ENCODE results near the gene TOP3A. TPM values are rescaled to one million over a fixed set of nuclear protein-coding genes. Genes with fewer than 3 reads are reported as not detected.

Gene TOP3A
- total RNA-seq, 1 donor from 2014 or later: 49.2 TPM

DNA sequence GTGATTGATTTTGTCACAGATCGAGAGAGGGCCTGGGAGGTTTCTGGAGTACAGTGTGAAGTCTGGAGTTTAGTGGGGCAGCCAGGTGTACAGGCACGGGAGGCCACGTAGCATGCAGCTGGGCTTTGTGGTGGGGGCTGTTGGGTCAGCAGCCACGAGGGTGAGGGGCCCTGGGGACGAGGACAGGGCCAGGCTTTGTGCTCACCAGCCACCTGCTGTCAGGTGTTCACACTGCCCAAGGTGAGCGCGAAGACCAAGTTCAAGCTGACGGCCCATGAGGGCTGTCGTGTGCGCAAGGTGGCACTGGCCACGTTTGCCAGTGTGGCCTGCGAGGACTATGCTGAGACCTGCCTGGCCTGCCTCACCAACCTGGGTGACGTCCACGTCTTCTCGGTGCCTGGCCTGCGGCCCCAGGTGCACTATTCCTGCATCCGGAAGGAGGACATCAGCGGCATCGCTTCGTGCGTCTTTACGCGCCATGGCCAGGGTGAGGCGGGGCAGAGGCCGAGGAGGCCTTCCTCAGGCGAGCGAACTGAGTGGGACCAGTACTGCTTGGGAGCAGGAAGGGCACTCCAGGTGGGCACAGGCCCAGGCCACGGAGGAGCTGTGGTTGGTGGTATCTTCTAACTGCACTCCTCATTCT is 73.4 kb downstream of the TOP3A start:
- no peak overlapping the region for H3K27ac Mint-ChIP-seq
- no peaks in the 10 kb centered on the region for H3K9me3 ChIP-seq (ENCODE audit: low read depth)
- no peak overlapping the region for H3K4me3 Mint-ChIP-seq
- H3K36me3 ChIP-seq: no peaks in the 10 kb centered on the region
- H3K27me3 ChIP-seq: no peaks in the 10 kb centered on the region
- H3K4me3 ChIP-seq: no peak overlapping the region
- H3K4me1 ChIP-seq: no peaks in the 10 kb centered on the region
- peaks cover 4% of the 10 kb centered on the region for H3K27me3 Mint-ChIP-seq (ENCODE audit: insufficient read depth, low read depth)
- TF ChIP-seq CTCF (IDR thresholded peaks at IDR 0.05): no peak
- no peak for TF ChIP-seq EZH2 (IDR thresholded peaks at IDR 0.05)
- TF ChIP-seq EZH2phosphoT487 (IDR thresholded peaks at IDR 0.05): no peak
- H3K4me1 Mint-ChIP-seq: peaks cover 2% of the 10 kb centered on the region
- no peak overlapping the region for H3K9ac ChIP-seq
- peaks cover 25% of the 10 kb centered on the region for H3K36me3 Mint-ChIP-seq
- no peaks in the 10 kb centered on the region for H3K9me3 Mint-ChIP-seq
- no peaks in the 10 kb centered on the region for H3K79me2 ChIP-seq (ENCODE audit: low read depth)
- H3K27ac ChIP-seq: no peak overlapping the region
- no peak for DNase-seq (ENCODE audit: low spot score)
- H4K20me1 ChIP-seq (ENCODE audit: low read depth): peaks cover 21% of the 10 kb centered on the region
- no peak overlapping the region for H2AFZ ChIP-seq (replicated peaks)
- no peak overlapping the region for H3K4me2 ChIP-seq
- peaks cover 6% of the 10 kb centered on the region for H3F3A ChIP-seq (ENCODE audit: low read depth)

- H3K4me3 ChIP-seq: no peak overlapping the region
- H3K27ac Mint-ChIP-seq: no peak overlapping the region
- peaks cover 1% of the 10 kb centered on the region for H3K4me1 Mint-ChIP-seq
- H3K4me3 Mint-ChIP-seq: no peak overlapping the region
- DNase-seq (ENCODE audit: low spot score): no peak
- peaks cover 28% of the 10 kb centered on the region for H3K36me3 Mint-ChIP-seq
- no peak for TF ChIP-seq CTCF (IDR thresholded peaks at IDR 0.05)
- TF ChIP-seq EZH2 (IDR thresholded peaks at IDR 0.05): no peak
- no peaks in the 10 kb centered on the region for H3K27me3 ChIP-seq
- no peaks in the 10 kb centered on the region for H3K9me3 ChIP-seq (ENCODE audit: low read depth)
- no peaks in the 10 kb centered on the region for H3K36me3 ChIP-seq
- peaks cover 5% of the 10 kb centered on the region for H3F3A ChIP-seq (ENCODE audit: low read depth)
- no peak overlapping the region for H3K27ac ChIP-seq
- peaks cover 14% of the 10 kb centered on the region for H4K20me1 ChIP-seq (ENCODE audit: low read depth)
- H2AFZ ChIP-seq (replicated peaks): no peak overlapping the region
- H3K4me2 ChIP-seq: no peak overlapping the region
- H3K4me1 ChIP-seq: no peaks in the 10 kb centered on the region
- no peaks in the 10 kb centered on the region for H3K79me2 ChIP-seq (ENCODE audit: low read depth)
- H3K9ac ChIP-seq: no peak overlapping the region
- H3K27me3 Mint-ChIP-seq (ENCODE audit: insufficient read depth, low read depth): peaks cover 3% of the 10 kb centered on the region
- H3K9me3 Mint-ChIP-seq: no peaks in the 10 kb centered on the region
Observed at GRCh38 chr17:18240449-18240848, 74.3 kb downstream of the TOP3A start.

- Histone ChIP-seq H3K79me2 (ENCODE audit: low read depth) (peaks cover 5% of the 10 kb centered on the region), H3K9me3 (ENCODE audit: low read depth) (no peaks in the 10 kb centered on the region), H2AFZ (replicated peaks) (no peak overlapping the region), H3K36me3 (no peaks in the 10 kb centered on the region), H3F3A (ENCODE audit: low read depth) (no peaks in the 10 kb centered on the region), H3K27ac (no peak overlapping the region), H3K4me2 (no peak overlapping the region), H3K4me1 (no peaks in the 10 kb centered on the region), H4K20me1 (ENCODE audit: low read depth) (peaks cover 15% of the 10 kb centered on the region), H3K4me3 (no peak overlapping the region), H3K27me3 (no peaks in the 10 kb centered on the region), H3K9ac (no peak overlapping the region)
- H3K36me3 Mint-ChIP-seq: peaks cover 34% of the 10 kb centered on the region
- TF ChIP-seq EZH2 (IDR thresholded peaks at IDR 0.05) (no peak), EZH2phosphoT487 (IDR thresholded peaks at IDR 0.05) (no peak), CTCF (IDR thresholded peaks at IDR 0.05) (no peak)
- no peaks in the 10 kb centered on the region for H3K9me3 Mint-ChIP-seq
- no peak for DNase-seq (ENCODE audit: low spot score)
- no peak overlapping the region for H3K27ac Mint-ChIP-seq
- no peaks in the 10 kb centered on the region for H3K27me3 Mint-ChIP-seq (ENCODE audit: insufficient read depth, low read depth)
- no peaks in the 10 kb centered on the region for H3K4me1 Mint-ChIP-seq
- no peak overlapping the region for H3K4me3 Mint-ChIP-seq
Observed at GRCh38 chr17:18238299-18238698, 76.5 kb downstream of the TOP3A start.
